SK-N-SH (cell line): ENCODE data around the gene COL26A1.

Source experiments
- CTCF ChIP-seq: fragments of 200-600 bp; sonication (generic); IDR thresholded peaks from 2 replicates; pipeline ENCODE4 v1.6.1; 2017; ENCODE audit warnings: antibody characterized with exemption, mild to moderate bottlenecking, moderate library complexity
- ELF1 ChIP-seq: IDR thresholded peaks from 2 replicates; pipeline ENCODE4 v1.4.0; 2012
- EP300 ChIP-seq, 2 experiments: IDR thresholded peaks; 2 replicates each; pipeline versions ENCODE4 v1.4.0 to v1.6.1; 2012; ENCODE audit warnings: borderline replicate concordance in 1 of 2, low read depth in 1 of 2, low read length in 1 of 2
- FOSL2 ChIP-seq: IDR thresholded peaks from 2 replicates; pipeline ENCODE4 v1.4.0; 2012; ENCODE audit warnings: low read depth, mild to moderate bottlenecking, moderate library complexity, borderline replicate concordance
- JUND ChIP-seq: IDR thresholded peaks from 2 replicates; pipeline ENCODE4 v1.4.0; 2012
- NRF1 ChIP-seq: IDR thresholded peaks from 2 replicates; pipeline ENCODE4 v1.6.1; 2012; ENCODE audit warnings: low read depth, mild to moderate bottlenecking, low read length
- POLR2AphosphoS5 ChIP-seq: IDR thresholded peaks from 2 replicates; pipeline ENCODE4 v1.6.1; 2012; ENCODE audit warnings: low read depth, low read length
- REST ChIP-seq: IDR thresholded peaks from 2 replicates; pipeline ENCODE4 v1.6.1; 2012; ENCODE audit warnings: mild to moderate bottlenecking, low read depth, low read length, moderate library complexity
- SMC3 ChIP-seq: IDR thresholded peaks from 2 replicates; pipeline ENCODE4 v1.6.1; 2012; ENCODE audit warnings: low read depth, low read length, improper control_type of control experiment
- TAF1 ChIP-seq: IDR thresholded peaks from 2 replicates; pipeline ENCODE4 v1.6.1; 2012; ENCODE audit warnings: low read depth, mild to moderate bottlenecking, low read length, moderate library complexity, borderline replicate concordance
- TEAD4 ChIP-seq: IDR thresholded peaks from 2 replicates; pipeline ENCODE4 v1.4.0; 2012; ENCODE audit warnings: mild to moderate bottlenecking, borderline replicate concordance; ENCODE audit not compliant: insufficient read depth
- ZBTB33 ChIP-seq: IDR thresholded peaks from 2 replicates; pipeline ENCODE4 v1.4.0; 2012; ENCODE audit warnings: low read depth, borderline replicate concordance

- TF ChIP-seq CTCF, result no peak
- TF ChIP-seq JUND, result no peak
- no peak for TF ChIP-seq SMC3
- no peak for TF ChIP-seq NRF1
- TF ChIP-seq TEAD4, result no peak
- TF ChIP-seq ZBTB33, result no peak
- TF ChIP-seq TAF1, result no peak
- TF ChIP-seq POLR2AphosphoS5, result no peak
- no peak for TF ChIP-seq REST
- TF ChIP-seq ELF1, result no peak
- no peak for TF ChIP-seq EP300 (IDR thresholded peaks at IDR 0.05; ENCODE audit: borderline replicate concordance in 1 of 2, low read depth in 1 of 2, low read length in 1 of 2)
- TF ChIP-seq FOSL2, result no peak
These were observed 5.2 kb upstream of the COL26A1 start for GRCh38 chr7:101357433-101357832.
